BLaER1 (cell line): ENCODE measurements around the gene CMTM2.
A peak's percentile ranks its signal among the peaks of the same experiment; 100 is the strongest.
"Not testable (repeated sequence)": the region's sequence is repeated elsewhere in the genome, so short reads cannot be mapped to it uniquely, and the experiment has no call there.

Experiments
- H3K27ac ChIP-seq: shearing (Covaris generic); formaldehyde crosslinking; 2 replicates; pipeline ENCODE4 v1.8.1; 2022
- H3K27me3 ChIP-seq: shearing (Covaris generic); formaldehyde crosslinking; 2 replicates; pipeline ENCODE4 v1.8.1; 2022
- H3K36me3 ChIP-seq: shearing (Covaris generic); formaldehyde crosslinking; 2 replicates; pipeline ENCODE4 v1.8.1; 2022
- H3K4me1 ChIP-seq: shearing (Covaris generic); formaldehyde crosslinking; 2 replicates; pipeline ENCODE4 v1.8.1; 2022
- H3K4me2 ChIP-seq: shearing (Covaris generic); formaldehyde crosslinking; 2 replicates; pipeline ENCODE4 v1.8.1; 2022
- H3K4me3 ChIP-seq: shearing (Covaris generic); formaldehyde crosslinking; 2 replicates; pipeline ENCODE4 v1.8.1; 2022
- H3K9ac ChIP-seq: shearing (Covaris generic); formaldehyde crosslinking; 2 replicates; pipeline ENCODE4 v1.8.1; 2022
- H3K9me3 ChIP-seq: shearing (Covaris generic); formaldehyde crosslinking; 2 replicates; pipeline ENCODE4 v1.8.1; 2022
- H4K20me1 ChIP-seq: shearing (Covaris generic); formaldehyde crosslinking; 2 replicates; pipeline ENCODE4 v1.8.1; 2022
- Cebpa-rat ChIP-seq: shearing (Covaris generic); IDR thresholded peaks from 2 replicates; pipeline ENCODE4 v1.8.1; 2022

Gene CMTM2

GRCh38 chr16:66594739-66595138 lies 15.5 kb downstream of the CMTM2 start:
- Histone ChIP-seq H3K9ac (no peak overlapping the region), H3K27me3 (no peaks in the 10 kb centered on the region), H4K20me1 (no peaks in the 10 kb centered on the region), H3K4me2 (peak overlapping the region; percentile 59), H3K36me3 (no peaks in the 10 kb centered on the region), H3K4me1 (peaks cover 40% of the 10 kb centered on the region), H3K9me3 (no peaks in the 10 kb centered on the region), H3K4me3 (no peak overlapping the region), H3K27ac (peak overlapping the region; percentile 2; the same call in 1 of the 2 replicates)
- TF ChIP-seq Cebpa-rat, result no peak

GRCh38 chr16:66596559-66596958 lies 17.3 kb downstream of the CMTM2 start:
- H3K4me2 ChIP-seq, H3K27me3 ChIP-seq, H4K20me1 ChIP-seq, H3K9ac ChIP-seq, H3K27ac ChIP-seq, H3K4me3 ChIP-seq, H3K36me3 ChIP-seq: not testable (repeated sequence)
- Histone ChIP-seq H3K9me3 (peaks cover 13% of the 10 kb centered on the region), H3K4me1 (peaks cover 26% of the 10 kb centered on the region)

- no peaks in the 10 kb centered on the region for H4K20me1 ChIP-seq
- H3K4me2 ChIP-seq, result no peak overlapping the region
- no peak for TF ChIP-seq Cebpa-rat
- no peak overlapping the region for H3K9ac ChIP-seq
- H3K9me3 ChIP-seq, result peaks cover 17% of the 10 kb centered on the region
- peaks cover 28% of the 10 kb centered on the region for H3K4me1 ChIP-seq
- H3K27me3 ChIP-seq, result no peaks in the 10 kb centered on the region
- H3K36me3 ChIP-seq, result peaks cover 5% of the 10 kb centered on the region; the same call in 1 of the 2 replicates
- no peak overlapping the region for H3K27ac ChIP-seq
- H3K4me3 ChIP-seq, result no peak overlapping the region
Observed at GRCh38 chr16:66596986-66597848, 18.0 kb downstream of the CMTM2 start.

- no peak for TF ChIP-seq Cebpa-rat
- H3K27me3 ChIP-seq, result no peaks in the 10 kb centered on the region
- H3K9ac ChIP-seq, result no peak overlapping the region
- H3K4me2 ChIP-seq, result no peak overlapping the region
- peaks cover 5% of the 10 kb centered on the region; the same call in 1 of the 2 replicates for H3K36me3 ChIP-seq
- no peak overlapping the region for H3K27ac ChIP-seq
- no peaks in the 10 kb centered on the region for H4K20me1 ChIP-seq
- H3K4me3 ChIP-seq, result no peak overlapping the region
- H3K4me1 ChIP-seq, result peaks cover 37% of the 10 kb centered on the region
- peaks cover 17% of the 10 kb centered on the region for H3K9me3 ChIP-seq
Observed at GRCh38 chr16:66598111-66598510, 18.8 kb downstream of the CMTM2 start.

- TF ChIP-seq Cebpa-rat, result no peak
- no peak overlapping the region for H3K27ac ChIP-seq
- peaks cover 36% of the 10 kb centered on the region for H3K4me1 ChIP-seq
- H3K36me3 ChIP-seq, result peaks cover 5% of the 10 kb centered on the region; the same call in 1 of the 2 replicates
- no peak overlapping the region for H3K9ac ChIP-seq
- H4K20me1 ChIP-seq, result no peaks in the 10 kb centered on the region
- no peak overlapping the region for H3K4me3 ChIP-seq
- H3K27me3 ChIP-seq, result no peaks in the 10 kb centered on the region
- no peak overlapping the region for H3K4me2 ChIP-seq
- peaks cover 17% of the 10 kb centered on the region for H3K9me3 ChIP-seq
Observed at GRCh38 chr16:66599726-66600125, 20.5 kb downstream of the CMTM2 start.

GRCh38 chr16:66600477-66600876 lies 21.2 kb downstream of the CMTM2 start:
- TF ChIP-seq Cebpa-rat, result no peak
- Histone ChIP-seq H3K4me3 (no peak overlapping the region), H3K27me3 (no peaks in the 10 kb centered on the region), H3K9me3 (peaks cover 17% of the 10 kb centered on the region), H3K4me1 (peaks cover 29% of the 10 kb centered on the region), H4K20me1 (peaks cover 2% of the 10 kb centered on the region), H3K36me3 (peaks cover 5% of the 10 kb centered on the region; the same call in 1 of the 2 replicates), H3K27ac (no peak overlapping the region), H3K9ac (no peak overlapping the region), H3K4me2 (no peak overlapping the region)

GRCh38 chr16:66601471-66601870 lies 22.2 kb downstream of the CMTM2 start:
- Histone ChIP-seq H3K9me3 (peaks cover 17% of the 10 kb centered on the region), H3K4me2 (peak overlapping the region; percentile 90), H3K9ac (no peak overlapping the region), H3K36me3 (peaks cover 5% of the 10 kb centered on the region; the same call in 1 of the 2 replicates), H3K27me3 (no peaks in the 10 kb centered on the region), H3K4me1 (peaks cover 39% of the 10 kb centered on the region), H3K4me3 (peak overlapping the region; percentile 15), H3K27ac (peak overlapping the region; percentile 68), H4K20me1 (peaks cover 12% of the 10 kb centered on the region)
- TF ChIP-seq Cebpa-rat, result no peak

GRCh38 chr16:66603537-66604375 lies 24.5 kb downstream of the CMTM2 start:
- H3K4me3 ChIP-seq, result peak overlapping the region; percentile 94
- H3K4me2 ChIP-seq, result peak overlapping the region; percentile 90
- peaks cover 17% of the 10 kb centered on the region for H3K9me3 ChIP-seq
- peak overlapping the region; percentile 94 for H3K27ac ChIP-seq
- no peaks in the 10 kb centered on the region for H3K27me3 ChIP-seq
- peaks cover 62% of the 10 kb centered on the region for H3K4me1 ChIP-seq
- H4K20me1 ChIP-seq, result peaks cover 35% of the 10 kb centered on the region
- no peak for TF ChIP-seq Cebpa-rat
- peak overlapping the region; percentile 75 for H3K9ac ChIP-seq
- peaks cover 7% of the 10 kb centered on the region for H3K36me3 ChIP-seq

- Histone ChIP-seq H4K20me1 (peaks cover 43% of the 10 kb centered on the region), H3K27me3 (no peaks in the 10 kb centered on the region), H3K9me3 (peaks cover 17% of the 10 kb centered on the region), H3K27ac (peak within 1 kb of the TSS; percentile 94), H3K4me1 (peaks cover 70% of the 10 kb centered on the region), H3K4me2 (peak within 1 kb of the TSS; percentile 90), H3K9ac (peak within 1 kb of the TSS; percentile 94), H3K36me3 (peaks cover 16% of the 10 kb centered on the region), H3K4me3 (peak within 1 kb of the TSS; percentile 94)
- TF ChIP-seq Cebpa-rat, result no peak
Observed at GRCh38 chr16:66604376-66605176, 25.3 kb downstream of the CMTM2 start, which contains the start of gene CMTM3. CMTM3 (plus strand) TSS chr16:66604704; CDS start chr16:66604806, 102 bp downstream.
